HG03064 (cell line): ENCODE data around the gene NRG2.

Experiments
- ATAC-seq: cut with Tn5 transposase; IDR thresholded peaks from one replicate; pipeline ENCODE4 v1.9.1; 2021; ENCODE audit warnings: low read depth; ENCODE audit not compliant: unreplicated experiment

Gene NRG2

DNA sequence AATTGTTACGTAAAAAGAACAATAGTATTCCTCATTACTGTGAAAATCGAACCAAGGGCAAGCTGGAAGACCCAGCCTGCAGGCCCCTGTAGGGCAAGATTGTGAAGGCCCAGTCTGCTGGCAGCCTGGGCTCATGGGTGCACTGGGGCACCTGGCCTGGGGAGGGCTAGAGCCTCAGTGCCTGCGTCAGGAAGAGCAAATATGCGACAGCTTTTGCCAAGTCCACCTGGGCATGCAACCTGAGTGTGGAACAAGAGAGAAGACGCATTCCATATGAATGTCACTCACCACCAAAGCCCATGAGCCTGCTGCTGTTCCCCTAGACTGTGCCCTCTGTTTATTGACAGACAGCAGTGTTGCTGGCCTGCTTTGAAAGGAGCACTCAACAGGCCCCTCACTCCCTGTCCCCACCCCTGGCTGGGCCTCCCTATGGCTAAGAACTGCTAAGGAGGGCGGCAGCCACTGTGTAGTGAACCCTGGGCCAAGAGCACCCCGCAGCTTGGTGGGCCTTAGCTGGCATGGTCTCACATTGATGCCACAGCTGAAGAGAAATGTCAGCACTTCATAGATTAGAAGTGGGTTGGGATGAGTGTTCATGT lies 219.2 kb downstream of the NRG2 start:
- ATAC-seq = no peak

DNA sequence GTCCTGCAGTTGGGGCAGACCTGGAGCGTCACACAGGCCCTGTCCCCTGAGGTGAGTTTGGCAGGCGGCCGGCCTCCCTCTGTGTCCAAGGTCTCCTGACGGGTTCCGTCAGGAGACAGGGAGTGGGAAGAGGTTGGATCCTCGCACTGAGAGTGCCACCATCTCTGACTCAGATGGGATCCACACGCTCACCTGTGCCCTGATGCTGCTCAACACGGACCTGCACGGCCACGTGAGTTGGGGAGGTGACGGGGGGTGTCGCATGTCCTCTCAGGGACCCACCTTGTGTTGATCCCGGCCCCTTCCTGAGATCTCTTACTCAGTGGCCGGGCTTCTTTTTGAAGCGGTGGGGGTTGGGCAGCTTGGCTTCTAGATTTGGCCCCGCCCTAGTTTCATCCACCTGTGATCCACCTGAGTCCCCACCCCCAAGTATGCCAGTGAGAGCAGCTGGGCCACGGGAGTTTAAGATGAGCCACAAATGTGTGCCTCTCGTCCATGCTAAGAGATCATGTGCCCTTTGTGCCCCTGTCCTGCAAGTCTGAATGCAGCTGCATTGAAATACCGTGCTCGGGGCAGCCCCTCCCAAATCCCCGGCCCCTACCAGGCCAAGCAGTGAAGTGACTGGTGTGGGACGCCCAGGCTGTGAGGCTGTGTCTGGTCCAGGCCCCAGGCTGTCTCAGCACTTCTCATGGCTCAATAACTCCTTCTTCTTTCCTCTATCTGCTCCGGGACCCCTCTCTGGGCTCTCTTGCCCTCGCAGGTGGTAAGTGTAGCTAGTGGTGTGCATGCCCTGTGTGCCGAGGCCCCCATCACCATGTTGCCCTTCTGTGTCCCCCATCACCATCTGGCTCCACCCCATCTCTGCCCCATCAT lies 220.3 kb downstream of the NRG2 start:
- no peak for ATAC-seq

DNA sequence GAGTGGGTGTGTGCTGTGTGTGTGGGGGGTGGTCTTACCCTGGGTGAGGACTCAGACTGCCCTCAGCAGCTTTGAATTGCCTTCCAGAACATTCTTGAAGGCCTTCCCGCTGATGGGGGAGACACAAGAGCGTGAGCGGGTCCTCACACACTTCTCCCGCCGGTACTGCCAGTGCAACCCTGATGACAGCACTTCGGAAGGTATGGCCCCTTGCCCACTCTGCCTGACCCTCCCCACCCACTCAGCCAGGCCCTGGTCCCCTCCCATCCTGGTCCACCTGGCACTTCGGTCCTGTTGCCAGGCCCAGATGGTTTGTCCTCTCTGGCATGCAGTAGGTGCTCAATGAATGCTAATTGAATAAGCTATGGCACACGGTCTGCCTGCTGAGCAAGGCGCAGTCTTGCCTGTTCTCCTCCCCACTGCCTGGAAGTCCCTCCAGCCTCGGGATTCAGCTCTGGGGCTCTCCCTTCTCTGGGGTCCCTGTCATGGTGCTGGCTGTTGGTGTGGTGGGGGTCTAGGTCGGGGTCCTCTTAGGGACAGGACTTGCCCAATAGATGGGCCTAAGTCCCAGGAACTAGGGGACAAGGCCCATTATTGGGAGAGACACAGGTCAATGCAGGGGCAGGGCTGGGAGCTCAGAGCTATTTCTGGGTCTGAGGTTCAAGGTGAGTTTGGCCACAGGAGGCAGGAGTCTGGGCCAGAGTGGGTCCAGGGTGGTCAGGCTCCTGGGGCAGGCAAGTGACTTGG lies 221.1 kb downstream of the NRG2 start:
- no peak for ATAC-seq

DNA sequence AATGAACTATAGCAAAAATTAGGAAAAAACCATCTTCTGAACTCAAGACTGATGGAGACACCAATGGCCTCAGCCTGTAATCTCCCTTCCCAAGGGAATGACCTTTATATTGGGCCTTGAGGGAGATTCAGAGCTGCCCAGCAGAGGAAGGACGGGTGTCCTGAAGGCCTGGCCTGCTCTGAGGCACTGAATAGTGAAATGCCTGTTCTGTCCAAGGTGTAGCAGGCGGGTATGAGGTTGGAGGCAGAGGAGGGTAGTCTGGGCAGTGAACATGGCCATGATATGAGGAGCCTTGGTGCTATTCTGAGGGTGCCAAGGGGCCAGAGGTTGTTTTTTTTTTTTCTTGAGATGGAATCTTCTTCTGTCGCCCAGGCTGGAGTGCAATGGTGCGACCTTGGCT lies 222.5 kb downstream of the NRG2 start:
- ATAC-seq = no peak

DNA sequence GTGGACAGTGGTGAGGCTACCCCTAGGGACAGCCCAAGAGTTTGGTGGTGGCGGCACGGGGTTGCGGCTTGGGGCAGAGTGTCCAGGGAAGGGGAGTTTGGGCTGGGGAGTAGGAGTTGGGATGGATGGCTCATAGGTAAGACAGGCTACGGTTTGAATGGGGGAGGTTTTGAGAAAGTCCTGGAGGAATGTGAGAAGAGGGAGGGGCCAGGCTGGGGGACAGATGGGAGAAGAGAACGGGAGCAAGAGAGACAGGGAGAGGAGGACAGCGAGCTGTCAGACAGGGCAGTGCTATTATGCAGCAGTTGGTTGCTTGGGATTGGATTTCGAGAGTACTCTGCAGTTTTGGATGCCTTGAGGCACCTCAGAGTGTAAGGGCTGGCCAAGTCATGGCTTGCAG lies 223.0 kb downstream of the NRG2 start:
- ATAC-seq = no peak

DNA sequence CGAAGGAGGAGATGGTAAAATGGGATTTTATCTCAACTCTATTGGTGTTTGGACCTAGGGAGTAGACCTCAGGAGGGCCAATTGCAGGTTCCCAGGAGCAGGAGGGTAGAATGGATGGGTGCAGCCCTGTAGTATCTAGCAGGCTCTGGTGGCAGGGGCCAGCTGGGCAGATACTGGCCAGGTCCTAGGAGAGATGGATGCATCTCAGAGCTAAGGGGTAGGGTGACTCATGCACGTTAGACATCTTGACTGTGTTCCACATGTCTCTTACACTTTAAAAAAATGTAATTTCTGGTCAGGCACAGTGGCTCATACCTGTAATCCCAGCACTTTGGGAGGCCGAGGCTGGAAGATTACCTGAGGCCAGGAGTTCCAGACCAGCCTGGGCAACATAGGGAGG lies 225.1 kb downstream of the NRG2 start:
- ATAC-seq = no peak

DNA sequence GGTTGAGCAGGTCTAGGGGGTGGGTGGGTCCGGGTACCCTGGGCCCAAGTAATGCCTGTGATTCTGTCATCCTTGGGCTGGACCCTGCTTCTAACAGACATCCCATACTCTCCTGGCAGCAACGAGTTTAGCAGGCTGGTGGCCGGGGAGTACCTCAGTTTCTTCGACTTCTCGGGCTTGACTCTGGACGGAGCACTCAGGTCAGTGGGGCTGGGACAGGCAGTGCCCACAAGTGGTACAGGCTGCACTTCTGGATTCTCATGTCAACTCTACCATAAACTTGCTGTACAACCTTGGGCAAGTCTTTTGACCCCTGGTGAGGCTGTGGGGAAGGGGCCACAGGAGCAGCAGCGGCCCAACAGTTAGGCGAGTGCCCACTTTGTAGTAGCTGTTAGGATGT lies 225.7 kb downstream of the NRG2 start:
- no peak for ATAC-seq

DNA sequence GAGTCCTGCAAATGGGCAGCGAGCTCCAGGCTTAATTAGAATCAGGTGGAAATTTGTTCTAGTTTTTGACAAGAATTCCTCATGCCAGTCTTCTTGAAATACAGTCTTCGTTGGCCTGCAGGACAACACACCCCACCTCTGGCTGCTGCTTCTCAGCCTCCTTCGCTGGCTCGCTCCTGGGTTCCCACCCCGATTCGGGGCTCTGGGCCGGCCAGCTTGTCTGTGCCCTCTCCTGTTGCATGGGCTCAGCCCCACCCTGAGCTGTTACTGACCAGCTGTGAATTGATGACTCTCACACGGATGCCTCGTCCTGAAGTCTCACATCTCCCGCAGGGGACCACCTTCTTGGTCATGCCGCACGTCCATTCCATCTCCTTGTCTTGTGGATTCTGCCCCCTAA lies 226.5 kb downstream of the NRG2 start:
- ATAC-seq = no peak

DNA sequence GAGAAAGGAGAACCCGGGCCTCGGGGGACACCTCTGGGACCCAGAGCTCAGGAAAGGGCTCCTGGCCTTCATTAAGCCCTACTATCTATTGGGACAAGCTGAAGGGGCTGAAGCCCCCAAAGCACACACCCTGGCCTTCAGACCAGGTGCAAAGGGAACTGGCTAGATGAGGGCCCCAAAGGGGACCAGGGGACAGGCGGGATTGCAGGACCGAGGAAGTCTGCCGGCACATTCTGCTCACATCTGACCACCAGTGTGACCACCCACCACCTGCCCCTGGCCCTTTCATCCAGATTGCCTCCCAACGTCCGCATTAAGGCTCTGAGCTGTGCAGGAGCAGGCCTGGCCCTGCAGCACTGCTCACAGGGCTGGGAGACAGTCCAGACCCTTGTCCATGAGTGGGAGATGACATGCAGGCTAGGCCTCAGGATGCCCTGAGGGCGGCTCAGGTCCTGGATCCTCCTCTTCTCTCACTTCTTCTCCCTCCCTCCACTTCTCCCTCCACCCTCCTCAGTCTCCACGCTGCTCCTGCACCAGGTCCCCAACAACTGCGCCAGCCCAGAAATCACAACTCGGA lies 228.3 kb downstream of the NRG2 start:
- ATAC-seq = no peak

DNA sequence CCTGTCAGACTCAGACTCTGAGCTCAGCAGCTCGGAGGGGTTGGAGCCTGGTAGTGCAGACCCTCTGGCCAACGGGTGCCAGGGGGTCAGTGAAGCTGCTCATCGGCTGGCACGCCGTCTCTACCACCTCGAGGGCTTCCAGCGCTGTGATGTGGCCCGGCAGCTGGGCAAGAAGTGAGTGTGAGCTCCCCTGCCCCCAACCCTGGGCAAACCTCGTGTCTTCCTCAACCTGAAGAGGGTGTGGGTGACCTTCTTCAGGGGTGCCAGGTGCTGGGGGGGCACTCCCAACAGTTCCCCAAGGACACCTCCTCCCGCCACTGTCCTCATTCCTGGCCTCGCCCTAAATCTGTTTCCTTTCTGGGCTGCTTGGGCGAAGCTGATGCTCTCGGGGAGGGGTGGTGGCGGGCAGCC lies 228.9 kb downstream of the NRG2 start:
- no peak for ATAC-seq

DNA sequence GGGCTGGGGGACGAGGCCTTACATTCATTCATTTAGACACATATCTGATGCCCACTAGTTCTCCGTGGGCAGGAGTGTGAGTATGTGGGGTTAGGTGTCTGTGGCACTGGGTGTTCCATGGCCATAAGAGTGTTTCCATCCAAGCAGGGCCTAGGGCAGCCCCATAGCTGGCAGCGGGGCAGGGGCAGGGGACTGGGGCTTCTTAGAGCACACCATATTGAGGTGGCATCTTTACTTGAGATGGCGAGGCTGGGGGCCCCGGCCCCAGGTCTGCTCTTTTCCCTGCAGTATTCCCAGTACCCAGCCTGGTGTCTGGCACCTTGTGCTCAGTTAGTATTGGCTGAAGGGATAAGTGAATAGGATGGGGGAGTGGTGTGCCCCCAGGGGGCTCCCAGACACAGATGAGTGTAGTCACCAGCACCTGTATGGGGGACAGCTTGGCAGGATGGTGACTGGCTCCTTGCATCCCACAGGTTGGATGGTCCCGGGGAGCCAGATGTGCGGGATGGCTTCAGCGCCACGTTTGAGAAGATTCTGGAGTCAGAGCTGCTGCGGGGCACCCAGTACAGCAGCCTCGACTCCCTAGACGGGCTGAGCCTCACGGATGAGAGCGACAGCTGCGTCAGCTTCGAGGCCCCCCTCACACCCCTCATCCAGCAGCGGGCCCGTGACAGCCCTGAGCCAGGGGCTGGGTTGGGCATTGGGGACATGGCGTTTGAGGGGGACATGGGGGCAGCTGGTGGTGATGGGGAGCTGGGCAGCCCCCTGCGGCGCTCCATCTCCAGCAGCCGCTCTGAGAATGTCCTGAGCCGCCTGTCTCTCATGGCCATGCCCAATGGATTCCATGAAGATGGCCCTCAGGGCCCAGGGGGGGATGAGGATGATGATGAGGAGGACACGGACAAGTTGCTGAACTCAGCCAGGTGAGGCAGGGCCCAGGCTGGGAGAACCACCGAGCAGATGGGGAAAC lies 230.0 kb downstream of the NRG2 start:
- ATAC-seq = no peak

DNA sequence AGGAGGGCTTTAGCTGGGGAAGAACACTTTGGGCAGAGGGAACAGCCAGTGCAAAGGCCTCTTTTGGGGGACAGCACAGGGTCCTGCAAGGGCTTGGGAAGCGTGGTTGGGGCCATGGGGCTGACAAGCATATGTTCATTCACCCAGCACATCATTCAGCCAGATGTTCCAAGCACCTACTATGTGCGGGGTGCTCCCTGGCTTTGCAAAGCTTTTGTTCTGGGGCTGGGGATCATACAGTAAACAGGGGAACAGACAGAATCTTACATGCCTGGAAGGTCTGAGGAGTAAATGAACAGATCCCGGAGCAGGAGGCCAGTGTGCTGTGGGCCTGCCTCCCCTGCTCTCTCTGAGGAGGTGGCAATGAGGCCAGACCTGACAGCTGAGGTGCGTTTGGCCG lies 230.8 kb downstream of the NRG2 start:
- ATAC-seq = no peak

DNA sequence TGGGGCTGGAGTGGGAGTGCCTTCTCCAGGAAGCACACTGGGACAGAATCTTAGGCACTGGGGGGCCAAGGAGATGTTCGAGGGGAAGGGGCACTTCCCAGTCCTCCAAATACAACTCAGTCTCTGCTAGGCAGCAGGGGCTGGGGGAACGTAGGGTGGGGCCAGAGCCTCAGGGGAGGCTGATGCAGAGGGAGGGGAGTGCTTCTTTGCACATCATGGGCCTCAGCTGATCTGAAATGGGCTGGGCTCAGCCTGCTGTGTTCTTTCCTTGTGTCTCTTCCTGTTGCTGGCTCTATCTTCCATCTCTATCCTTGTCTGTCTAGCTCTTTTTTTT lies 231.9 kb downstream of the NRG2 start:
- ATAC-seq = no peak

DNA sequence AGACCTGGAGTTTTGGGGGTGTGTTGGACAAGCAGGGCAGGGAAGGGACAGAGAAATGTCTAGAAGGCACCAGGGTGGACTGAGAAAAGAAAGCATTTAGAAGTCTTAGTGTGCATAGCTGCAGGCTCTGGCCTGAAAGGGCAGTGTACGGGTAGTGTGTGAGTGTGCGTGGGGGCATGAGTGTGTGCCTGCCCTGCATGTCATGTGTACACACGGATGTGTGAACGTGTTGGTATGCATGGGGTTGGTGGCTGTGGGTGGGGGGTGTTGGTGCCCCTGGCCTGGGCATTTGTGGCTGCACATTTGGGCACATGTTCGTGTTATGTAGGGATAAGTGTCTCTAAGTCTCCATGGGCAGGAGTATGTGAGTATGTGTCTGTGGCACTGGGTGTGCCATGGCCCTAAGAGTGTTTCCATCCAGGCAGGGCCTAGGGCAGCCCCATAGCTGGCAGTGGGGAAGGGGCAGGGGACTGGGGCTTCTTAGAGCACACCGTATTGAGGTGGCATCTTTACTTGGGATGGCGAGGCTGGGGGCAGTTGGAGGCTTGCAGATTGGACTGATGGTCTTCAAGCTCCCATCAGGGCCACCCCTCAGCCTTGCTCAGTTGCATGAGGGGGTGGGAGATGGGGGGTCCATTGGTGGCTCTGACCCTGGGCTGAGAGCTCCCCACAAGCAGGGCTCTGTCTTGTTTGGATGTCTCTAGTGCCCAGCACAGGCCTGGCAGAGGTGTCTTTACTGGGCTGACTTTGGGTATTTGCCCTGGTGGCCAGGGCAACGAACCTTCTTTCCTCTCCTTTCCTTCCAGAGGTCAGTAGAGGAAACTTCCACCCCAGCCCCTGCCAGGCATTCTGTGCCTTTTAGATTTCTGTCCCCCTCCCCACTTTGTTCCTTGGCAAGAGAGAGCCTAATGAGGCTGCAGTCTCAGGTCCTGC lies 232.5 kb downstream of the NRG2 start:
- ATAC-seq = no peak

DNA sequence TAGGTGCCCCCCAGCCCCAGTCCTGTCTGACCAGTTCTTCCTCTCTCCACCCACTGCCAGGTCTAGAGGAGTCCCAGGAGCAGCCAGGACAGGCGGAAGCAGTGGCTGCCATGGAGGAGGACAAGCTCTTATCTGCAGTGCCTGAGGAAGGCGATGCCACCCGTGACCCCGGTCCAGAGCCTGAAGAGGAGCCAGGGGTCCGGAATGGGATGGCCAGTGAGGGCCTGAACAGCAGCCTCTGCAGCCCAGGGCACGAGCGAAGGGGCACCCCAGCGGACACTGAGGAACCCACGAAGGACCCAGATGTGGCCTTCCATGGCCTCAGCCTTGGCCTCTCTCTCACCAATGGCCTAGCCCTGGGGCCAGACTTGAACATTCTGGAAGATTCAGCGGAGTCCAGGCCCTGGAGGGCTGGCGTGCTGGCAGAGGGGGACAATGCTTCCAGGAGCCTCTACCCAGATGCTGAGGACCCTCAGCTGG lies 233.7 kb downstream of the NRG2 start:
- ATAC-seq = no peak

DNA sequence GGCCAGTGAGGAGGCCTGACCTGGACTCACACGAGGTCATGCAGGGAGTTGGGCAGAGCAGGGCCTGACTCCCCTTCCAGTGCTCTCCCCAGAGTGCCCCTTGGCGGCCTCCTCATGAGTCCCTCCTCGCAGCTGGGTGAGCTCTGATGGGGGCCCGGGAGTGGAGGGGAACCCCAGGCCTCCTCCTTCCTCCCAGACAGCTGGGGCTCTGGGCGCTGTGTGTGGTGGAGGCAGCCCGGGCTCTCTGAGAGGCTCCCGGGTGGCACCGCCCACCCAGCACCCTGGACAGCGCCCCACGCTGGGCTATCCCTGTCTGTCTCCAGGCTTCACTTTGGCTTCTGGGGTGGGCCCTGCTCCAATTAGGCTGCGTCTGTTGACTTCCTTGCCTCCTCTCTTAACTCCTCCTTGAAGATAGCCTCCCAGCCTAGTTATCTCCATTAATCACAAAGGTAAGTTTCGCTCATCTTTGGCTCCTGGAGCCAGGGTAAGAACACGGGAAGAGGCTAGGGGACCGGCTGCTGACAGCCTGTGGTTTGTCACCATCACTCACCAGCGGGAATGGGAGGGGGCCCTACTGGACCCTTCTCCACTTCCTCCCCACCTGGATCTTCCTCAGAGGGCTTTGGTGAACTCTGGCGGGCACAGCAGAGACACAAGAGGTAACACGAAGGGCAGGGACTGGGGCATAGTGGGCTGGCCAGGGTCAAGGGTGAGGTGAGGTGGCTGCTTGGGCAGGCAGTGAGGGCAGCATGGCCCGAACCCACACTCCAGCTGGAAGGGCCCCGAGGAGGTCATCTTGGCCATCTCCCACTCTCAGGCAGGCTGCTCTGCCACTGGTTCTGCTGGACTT lies 234.4 kb downstream of the NRG2 start:
- ATAC-seq = no peak

DNA sequence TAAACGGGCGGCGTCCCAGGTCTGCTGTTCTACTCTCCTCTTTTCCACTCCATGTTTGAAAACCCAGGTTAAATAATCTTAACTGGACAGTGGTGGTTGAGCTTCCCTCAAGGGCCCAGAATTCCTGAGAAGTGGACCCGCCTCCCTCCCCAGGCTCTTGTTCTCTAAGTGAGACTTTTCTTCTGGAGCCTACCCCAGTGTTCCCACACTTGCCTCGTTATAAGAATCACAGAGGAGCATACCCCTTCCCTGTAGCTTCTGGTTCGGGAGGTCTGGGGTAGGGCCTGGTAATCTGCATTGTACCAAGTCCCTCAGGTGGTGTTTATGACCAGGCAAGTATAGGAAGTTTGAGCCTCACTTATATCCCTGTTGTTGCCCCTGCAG lies 235.5 kb downstream of the NRG2 start:
- ATAC-seq = no peak
